WTC11 (cell line): ENCODE measurements around the gene MRC2.
"Not testable (repeated sequence)": the region's sequence is repeated elsewhere in the genome, so short reads cannot be mapped to it uniquely, and the experiment has no call there.

ENCODE experiments used
- CREB1 ChIP-seq: sonication (generic); formaldehyde crosslinking; IDR thresholded peaks from 2 replicates; pipeline ENCODE4 v1.8.0; 2023; ENCODE audit warnings: mild to moderate bottlenecking, missing genetic modification reagents
- JUN ChIP-seq: sonication (generic); formaldehyde crosslinking; IDR thresholded peaks from 2 replicates; pipeline ENCODE4 v1.8.0; 2023; ENCODE audit warnings: mild to moderate bottlenecking, missing genetic modification reagents
- KAT7 ChIP-seq: sonication (generic); formaldehyde crosslinking; IDR thresholded peaks from 2 replicates; pipeline ENCODE4 v1.8.1; 2023; ENCODE audit warnings: missing genetic modification reagents, mild to moderate bottlenecking, borderline replicate concordance
- TEAD4 ChIP-seq: sonication (generic); formaldehyde crosslinking; IDR thresholded peaks from 2 replicates; pipeline ENCODE4 v1.8.0; 2022; ENCODE audit warnings: mild to moderate bottlenecking, missing genetic modification reagents
- ZNF263 ChIP-seq: sonication (generic); formaldehyde crosslinking; IDR thresholded peaks from 2 replicates; pipeline ENCODE4 v1.8.1; 2022; ENCODE audit warnings: low read depth, mild to moderate bottlenecking, moderate library complexity, missing genetic modification reagents
- TF ChIP-seq, protein P1 (sequence below): fragments of 200-600 bp; IDR thresholded peaks from 2 replicates; pipeline ENCODE4 v1.8.0; 2022; ENCODE audit warnings: antibody characterized with exemption
- TF ChIP-seq, protein P2 (sequence below): sonication (generic); formaldehyde crosslinking; IDR thresholded peaks from 2 replicates; pipeline ENCODE4 v1.8.1; 2022; ENCODE audit warnings: mild to moderate bottlenecking, missing genetic modification reagents, moderate library complexity, borderline replicate concordance
- TF ChIP-seq, protein P3 (sequence below): sonication (generic); formaldehyde crosslinking; IDR thresholded peaks from 2 replicates; pipeline ENCODE4 v1.8.0; 2023; ENCODE audit warnings: missing genetic modification reagents

DNA sequence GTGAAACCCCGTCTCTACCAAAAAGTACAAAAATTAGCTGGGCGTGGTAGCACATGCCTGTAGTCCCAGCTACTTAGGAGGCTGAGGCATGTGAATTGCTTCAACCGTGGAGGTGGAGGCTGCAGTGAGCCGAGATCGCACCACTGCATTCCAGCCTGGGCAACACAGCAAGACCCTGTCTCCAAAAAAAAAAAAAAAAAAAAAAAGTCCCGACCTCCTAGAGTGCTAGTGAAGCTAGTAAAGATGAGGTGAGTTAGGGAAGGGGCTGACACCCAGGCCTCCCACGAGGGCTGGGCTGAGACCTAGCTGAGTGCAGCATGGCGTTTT lies 64.1 kb downstream of the MRC2 start:
- TF ChIP-seq CREB1 (CRISPR knock-in tag); KAT7 (CRISPR knock-in tag); JUN (CRISPR knock-in tag); TEAD4 (CRISPR knock-in tag); ZNF263: not testable (repeated sequence)
- TF ChIP-seq, protein P1, sequence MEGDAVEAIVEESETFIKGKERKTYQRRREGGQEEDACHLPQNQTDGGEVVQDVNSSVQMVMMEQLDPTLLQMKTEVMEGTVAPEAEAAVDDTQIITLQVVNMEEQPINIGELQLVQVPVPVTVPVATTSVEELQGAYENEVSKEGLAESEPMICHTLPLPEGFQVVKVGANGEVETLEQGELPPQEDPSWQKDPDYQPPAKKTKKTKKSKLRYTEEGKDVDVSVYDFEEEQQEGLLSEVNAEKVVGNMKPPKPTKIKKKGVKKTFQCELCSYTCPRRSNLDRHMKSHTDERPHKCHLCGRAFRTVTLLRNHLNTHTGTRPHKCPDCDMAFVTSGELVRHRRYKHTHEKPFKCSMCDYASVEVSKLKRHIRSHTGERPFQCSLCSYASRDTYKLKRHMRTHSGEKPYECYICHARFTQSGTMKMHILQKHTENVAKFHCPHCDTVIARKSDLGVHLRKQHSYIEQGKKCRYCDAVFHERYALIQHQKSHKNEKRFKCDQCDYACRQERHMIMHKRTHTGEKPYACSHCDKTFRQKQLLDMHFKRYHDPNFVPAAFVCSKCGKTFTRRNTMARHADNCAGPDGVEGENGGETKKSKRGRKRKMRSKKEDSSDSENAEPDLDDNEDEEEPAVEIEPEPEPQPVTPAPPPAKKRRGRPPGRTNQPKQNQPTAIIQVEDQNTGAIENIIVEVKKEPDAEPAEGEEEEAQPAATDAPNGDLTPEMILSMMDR: not testable (repeated sequence)
- TF ChIP-seq, protein P2, sequence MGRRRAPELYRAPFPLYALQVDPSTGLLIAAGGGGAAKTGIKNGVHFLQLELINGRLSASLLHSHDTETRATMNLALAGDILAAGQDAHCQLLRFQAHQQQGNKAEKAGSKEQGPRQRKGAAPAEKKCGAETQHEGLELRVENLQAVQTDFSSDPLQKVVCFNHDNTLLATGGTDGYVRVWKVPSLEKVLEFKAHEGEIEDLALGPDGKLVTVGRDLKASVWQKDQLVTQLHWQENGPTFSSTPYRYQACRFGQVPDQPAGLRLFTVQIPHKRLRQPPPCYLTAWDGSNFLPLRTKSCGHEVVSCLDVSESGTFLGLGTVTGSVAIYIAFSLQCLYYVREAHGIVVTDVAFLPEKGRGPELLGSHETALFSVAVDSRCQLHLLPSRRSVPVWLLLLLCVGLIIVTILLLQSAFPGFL: not testable (repeated sequence)
- TF ChIP-seq, protein P3, sequence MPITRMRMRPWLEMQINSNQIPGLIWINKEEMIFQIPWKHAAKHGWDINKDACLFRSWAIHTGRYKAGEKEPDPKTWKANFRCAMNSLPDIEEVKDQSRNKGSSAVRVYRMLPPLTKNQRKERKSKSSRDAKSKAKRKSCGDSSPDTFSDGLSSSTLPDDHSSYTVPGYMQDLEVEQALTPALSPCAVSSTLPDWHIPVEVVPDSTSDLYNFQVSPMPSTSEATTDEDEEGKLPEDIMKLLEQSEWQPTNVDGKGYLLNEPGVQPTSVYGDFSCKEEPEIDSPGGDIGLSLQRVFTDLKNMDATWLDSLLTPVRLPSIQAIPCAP (CRISPR knock-in tag): not testable (repeated sequence)
